ENCODE data around the gene BRD9.
"Not testable (repeated sequence)": the region's sequence is repeated elsewhere in the genome, so short reads cannot be mapped to it uniquely, and the experiment has no call there.

The BRD9 gene

GRCh38 chr5:892394-893136 lies at the start of gene BRD9, which contains the start of gene TRIP13:
TSS of gene BRD9 (minus strand) at chr5:892801. CDS start at chr5:892657, 144 bp downstream.
TSS of gene TRIP13 (plus strand) at chr5:892884. CDS start at chr5:892999, 115 bp downstream.
- H3K4me3 ChIP-seq (replicated peaks; ENCODE audit: low read depth, low read length), result peak within 1 kb of the TSS; percentile 96
- no peak for TF ChIP-seq CTCF (IDR thresholded peaks at IDR 0.05; ENCODE audit: low read length, missing control alignments)
- peak; percentile 69 for DNase-seq (ENCODE audit: low read depth)

DNA sequence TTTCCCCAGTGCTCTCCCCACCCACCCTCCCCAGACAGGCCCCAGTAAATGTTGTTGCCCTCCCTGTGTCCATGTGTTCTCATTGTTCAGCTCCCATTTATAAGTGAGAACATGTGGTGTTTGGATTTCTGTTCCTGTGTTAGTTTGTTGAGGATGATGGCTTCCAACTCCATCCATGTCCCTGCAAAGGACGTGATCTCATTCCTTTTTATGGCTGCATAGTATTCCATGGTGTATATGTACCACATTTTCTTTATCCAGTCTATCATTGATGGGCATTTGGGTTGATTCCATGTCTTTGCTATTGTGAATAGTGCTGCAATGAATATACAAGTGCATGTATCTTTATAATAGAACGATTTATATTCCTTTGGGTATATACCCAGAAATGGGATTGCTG lies 48.1 kb upstream of the BRD9 start:
- DNase-seq (ENCODE audit: low read depth), result not testable (repeated sequence)

GRCh38 chr5:939368-939767 lies 46.8 kb upstream of the BRD9 start:
- no peak for DNase-seq (ENCODE audit: low read depth)
- TF ChIP-seq CTCF (IDR thresholded peaks at IDR 0.05; ENCODE audit: low read length, missing control alignments), result no peak
- H3K4me3 ChIP-seq (replicated peaks; ENCODE audit: low read depth, low read length), result no peak overlapping the region

More for the DNA sequence above, 48.1 kb upstream of the BRD9 start:
- H3K4me3 ChIP-seq (replicated peaks; ENCODE audit: low read depth, low read length), result not testable (repeated sequence)

DNA sequence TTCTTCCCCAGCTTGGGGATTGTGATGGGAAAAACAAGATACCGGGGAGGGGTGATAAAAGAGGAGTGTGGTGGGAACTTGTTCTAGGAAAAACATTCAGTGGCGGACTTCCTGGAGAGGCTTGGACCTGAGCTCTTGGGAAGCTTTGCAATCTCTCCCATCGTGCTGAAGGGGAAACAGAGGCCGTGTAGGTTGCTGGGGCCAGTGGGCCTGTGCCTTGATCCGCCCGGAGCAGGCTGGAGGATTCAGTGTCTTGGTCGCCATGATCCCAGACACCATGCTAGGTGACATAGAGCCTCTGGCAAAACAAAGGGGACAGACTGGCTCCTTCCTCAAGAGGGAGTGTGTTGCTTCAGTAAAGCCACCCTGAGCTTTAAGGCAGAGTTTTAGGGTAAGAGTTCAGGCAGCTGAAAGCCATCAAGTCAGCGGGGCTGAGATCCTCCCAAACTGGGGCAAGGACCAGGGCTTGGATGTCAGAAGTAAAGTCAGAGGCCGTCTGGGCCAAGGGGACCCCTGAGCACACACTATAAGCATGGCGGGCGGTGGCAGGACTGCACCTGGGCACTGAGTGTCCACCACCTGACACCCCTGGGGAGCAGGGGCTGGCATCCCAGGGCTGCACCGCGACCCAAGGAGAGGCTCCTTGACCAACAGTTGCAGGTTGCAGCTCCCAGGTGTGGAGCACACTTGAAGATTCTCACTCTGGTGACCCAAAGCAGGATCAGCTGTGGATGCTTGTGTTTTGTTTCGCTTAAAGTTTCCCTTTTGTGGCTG lies 44.7 kb upstream of the BRD9 start:
- H3K4me3 ChIP-seq (replicated peaks; ENCODE audit: low read depth, low read length), result no peak overlapping the region
- DNase-seq (ENCODE audit: low read depth), result no peak
- no peak for TF ChIP-seq CTCF (IDR thresholded peaks at IDR 0.05; ENCODE audit: low read length, missing control alignments)

DNA sequence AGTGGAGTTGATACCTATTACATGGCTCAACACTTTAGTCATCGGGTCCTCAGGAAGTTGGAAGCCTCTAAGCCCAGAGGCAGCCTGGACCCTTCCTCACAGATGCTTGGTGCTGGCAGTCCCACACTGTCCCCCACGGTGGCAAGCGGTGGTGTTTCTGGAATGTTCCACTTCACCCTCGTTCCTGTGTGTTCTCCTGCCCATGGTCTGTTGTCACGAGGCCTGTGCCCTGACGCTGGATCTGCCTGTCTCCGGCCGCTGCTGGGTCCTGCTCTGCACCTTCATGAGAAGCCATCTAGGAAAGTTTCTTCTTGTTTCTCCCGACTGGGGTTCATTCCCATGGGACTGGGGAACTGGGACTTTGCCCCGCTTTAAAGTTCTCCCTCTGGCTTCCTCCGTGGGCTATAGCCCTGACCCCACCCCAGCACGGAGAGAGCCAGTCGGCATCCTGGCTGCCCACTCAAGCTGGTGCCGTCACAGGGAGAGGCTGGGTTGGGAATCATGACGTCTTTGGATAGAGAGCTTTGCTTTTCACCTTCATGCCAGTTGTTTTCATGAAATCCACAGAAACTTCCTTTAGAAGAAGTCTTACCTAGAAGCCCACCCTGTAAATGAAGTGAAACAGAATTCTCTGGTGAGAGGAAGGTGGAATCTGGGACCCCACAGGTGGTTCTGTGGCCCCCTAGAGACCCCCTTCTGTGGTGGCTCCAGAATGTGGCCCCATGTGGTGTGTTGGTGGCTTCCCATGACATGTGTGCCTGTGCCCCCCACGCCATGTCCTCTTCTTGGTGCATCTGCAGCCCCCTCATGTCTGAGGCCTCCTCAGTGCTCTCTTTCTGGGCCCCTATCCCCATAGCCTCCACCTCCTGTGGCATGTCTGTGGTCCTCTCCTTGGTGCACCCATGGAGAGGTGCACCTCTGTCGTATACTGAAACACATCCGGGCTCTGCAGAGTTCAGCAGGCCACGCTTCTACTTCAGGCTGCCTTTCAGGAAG lies 43.8 kb upstream of the BRD9 start:
- H3K4me3 ChIP-seq (replicated peaks; ENCODE audit: low read depth, low read length), result no peak overlapping the region
- no peak for TF ChIP-seq CTCF (IDR thresholded peaks at IDR 0.05; ENCODE audit: low read length, missing control alignments)

DNA sequence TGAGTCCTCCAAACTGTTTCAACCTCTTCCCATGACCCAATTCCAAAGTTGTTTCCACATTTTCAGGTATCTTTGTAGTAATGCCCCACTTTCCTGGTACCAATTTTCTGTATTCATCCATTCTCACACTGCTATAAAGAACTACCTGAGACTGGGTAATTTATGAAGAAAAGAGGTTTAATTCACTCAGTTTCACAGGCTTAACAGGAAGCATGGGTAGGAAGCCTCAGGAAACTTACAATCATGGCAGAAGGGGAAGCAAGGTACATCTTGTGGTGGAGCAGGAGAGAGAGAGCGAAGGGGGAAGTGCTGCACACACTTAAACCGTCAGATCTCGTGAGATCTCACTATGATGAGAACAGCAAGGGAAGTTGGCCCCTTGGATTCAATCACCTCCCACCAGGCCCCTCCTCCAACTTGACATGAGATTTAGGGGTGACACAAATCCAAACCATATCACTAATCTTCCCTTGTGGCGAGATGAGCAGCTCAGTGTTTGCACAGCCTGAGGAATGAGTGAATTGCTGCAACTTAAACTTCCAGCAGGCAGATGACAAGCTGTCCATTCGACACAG lies 43.0 kb upstream of the BRD9 start:
- no peak for TF ChIP-seq CTCF (IDR thresholded peaks at IDR 0.05; ENCODE audit: low read length, missing control alignments)
- no peak for DNase-seq (ENCODE audit: low read depth)
- H3K4me3 ChIP-seq (replicated peaks; ENCODE audit: low read depth, low read length), result no peak overlapping the region

More for the DNA sequence above, 43.8 kb upstream of the BRD9 start:
- DNase-seq (ENCODE audit: low read depth), result no peak

Data from fibroblast of pulmonary artery (primary cell).